Tibial nerve (tissue), 4 donors: ENCODE results near the gene CDV3.

Experiments used
- CTCF ChIP-seq, 5 experiments: fragments of 200-600 bp in 3 of 5; fragments of 450-650 bp in 2 of 5; sonication (generic) in 3 of 5; IDR thresholded peaks; one replicate each; pipeline ENCODE4 v1.5.1; 2016 to 2019; ENCODE audit warnings: antibody characterized with exemption in 5 of 5, mild to moderate bottlenecking in 3 of 5, moderate library complexity in 2 of 5
- EP300 ChIP-seq, 2 donors: sonication (generic); formaldehyde crosslinking; IDR thresholded peaks; one replicate each; pipeline ENCODE4 v1.6.1; 2017; ENCODE audit warnings: antibody characterized with exemption in 2 of 2, mild to moderate bottlenecking in 1 of 2
- POLR2A ChIP-seq, 2 donors: fragments of 450-650 bp; IDR thresholded peaks; one replicate each; pipeline ENCODE4 v1.6.1; 2017; ENCODE audit warnings: antibody characterized with exemption in 2 of 2, mild to moderate bottlenecking in 2 of 2, moderate library complexity in 2 of 2

- no peak for TF ChIP-seq CTCF (IDR thresholded peaks at IDR 0.05)
- no peak for TF ChIP-seq EP300 (IDR thresholded peaks at IDR 0.05)
- TF ChIP-seq POLR2A (IDR thresholded peaks at IDR 0.05) = no peak
Observed at GRCh38 chr3:133595341-133595740, 21.9 kb downstream of the CDV3 start.
